HFFc6 (cell line): ENCODE results near the gene DCAF16. TPM values are rescaled to one million over a fixed set of nuclear protein-coding genes. Genes with fewer than 3 reads are reported as not detected.

Source experiments
- DNase-seq: peaks from one replicate; pipeline ENCODE4 v3.0.0-alpha.2; 2018
- H3K27ac Mint-ChIP-seq: 2 replicates; pipeline ENCODE4 v1.8.0; 2020; ENCODE audit warnings: mild to moderate bottlenecking, mixed read lengths
- H3K27me3 Mint-ChIP-seq: 2 replicates; pipeline ENCODE4 v1.8.0; 2021; ENCODE audit warnings: mild to moderate bottlenecking, moderate library complexity, mixed read lengths; ENCODE audit not compliant: insufficient read depth
- H3K36me3 Mint-ChIP-seq: 2 replicates; pipeline ENCODE4 v1.8.0; 2021; ENCODE audit warnings: low read depth, mixed read lengths
- H3K4me1 Mint-ChIP-seq: 2 replicates; pipeline ENCODE4 v1.8.0; 2020; ENCODE audit warnings: low read depth, mixed read lengths
- H3K4me3 Mint-ChIP-seq: 2 replicates; pipeline ENCODE4 v1.8.0; 2020; ENCODE audit warnings: mild to moderate bottlenecking, moderate library complexity, mixed read lengths
- H3K9me3 Mint-ChIP-seq: 2 replicates; pipeline ENCODE4 v1.8.0; 2020; ENCODE audit warnings: mild to moderate bottlenecking, mixed read lengths
- CTCF ChIP-seq: fragments of 200-600 bp; sonication (generic); IDR thresholded peaks from 2 replicates; pipeline ENCODE4 v1.5.0; 2021; ENCODE audit warnings: antibody characterized with exemption, mild to moderate bottlenecking
- total RNA-seq, 6 experiments: library from RNA; stranded (reverse); fragmentation: NEBNext Ultra II Directional; extraction: Animal tissue kit (Norgen Biotek cat#: 25700); gene quantifications; 2 replicates in 1 of 6; 3 replicates in 5 of 6; pipeline ENCODE4 v1.2.3, GENCODE V29; 2021

DCAF16 gene
- total RNA-seq, 6 experiments from 2014 or later, result 18.0 to 24.0 (median 20.1) TPM

DNA sequence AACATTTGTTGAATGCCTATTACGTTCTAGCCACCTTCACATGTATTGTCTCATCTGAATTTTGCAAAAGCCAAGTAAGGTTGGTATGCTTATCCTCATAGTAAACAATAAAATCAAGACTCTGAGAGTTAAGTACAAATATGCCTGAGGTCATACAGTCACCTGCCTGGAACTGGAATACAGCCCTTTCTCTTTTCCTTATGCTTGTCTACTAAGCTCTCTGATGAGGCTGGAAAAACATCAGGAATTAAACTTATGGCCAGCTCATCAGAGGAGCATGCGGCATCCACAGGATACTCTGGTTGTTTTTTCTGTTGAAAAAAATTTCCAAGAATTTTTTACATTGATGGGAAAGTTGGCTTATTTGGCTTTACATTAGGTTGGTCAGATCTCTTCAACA, 35.7 kb upstream of the DCAF16 start:
- H3K27me3 Mint-ChIP-seq, result no peaks in the 10 kb centered on the region
- no peak overlapping the region for H3K4me3 Mint-ChIP-seq
- no peaks in the 10 kb centered on the region for H3K9me3 Mint-ChIP-seq
- peaks cover 52% of the 10 kb centered on the region for H3K36me3 Mint-ChIP-seq
- peaks cover 18% of the 10 kb centered on the region for H3K4me1 Mint-ChIP-seq
- TF ChIP-seq CTCF, result no peak
- peak overlapping the region; percentile 3; the same call in 1 of the 2 replicates for H3K27ac Mint-ChIP-seq
- peak; percentile 47 for DNase-seq

DNA sequence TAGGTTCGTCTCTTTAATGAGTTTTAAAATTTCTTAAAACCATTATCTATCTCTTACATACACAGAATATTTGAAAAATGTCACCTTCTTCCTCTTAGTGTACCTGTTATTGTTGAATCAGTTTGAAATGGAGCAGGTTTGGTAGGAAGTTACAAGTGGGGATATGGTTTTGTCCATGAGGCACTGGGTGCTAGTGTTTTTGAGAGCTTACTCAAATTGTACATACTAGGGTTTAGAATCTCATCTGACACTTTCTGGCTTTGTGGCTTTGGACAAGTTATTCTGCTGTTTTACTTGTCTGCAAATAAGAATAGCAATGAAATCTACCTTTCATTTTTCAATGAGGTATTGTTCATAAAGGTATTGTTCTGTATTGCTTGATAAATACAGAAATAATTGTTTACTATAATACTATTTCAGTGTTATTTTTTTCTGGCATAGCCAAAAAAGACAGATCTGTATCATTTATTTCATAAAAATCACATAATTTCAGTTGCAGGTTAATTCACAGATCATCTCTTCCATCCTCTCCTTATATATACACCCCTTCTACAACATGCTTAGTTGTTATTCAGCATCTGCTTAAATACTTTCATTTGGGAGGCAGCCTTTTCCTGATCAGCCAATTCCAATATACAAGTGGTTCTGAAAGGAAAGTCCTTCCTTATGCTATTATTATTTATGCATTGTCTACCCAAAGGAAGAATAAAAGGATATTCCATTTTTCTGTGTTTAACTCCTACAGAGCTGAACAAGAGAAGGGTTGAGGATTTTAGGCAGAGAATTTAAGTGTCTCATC, 13.5 kb upstream of the DCAF16 start:
- Mint-ChIP-seq H3K27me3 (no peaks in the 10 kb centered on the region), H3K36me3 (peaks cover 17% of the 10 kb centered on the region), H3K4me1 (peaks cover 17% of the 10 kb centered on the region; the same call in 1 of the 2 replicates), H3K27ac (no peak overlapping the region), H3K4me3 (no peak overlapping the region), H3K9me3 (no peaks in the 10 kb centered on the region)
- DNase-seq, result no peak
- TF ChIP-seq CTCF, result no peak

- Mint-ChIP-seq H3K27me3 (no peaks in the 10 kb centered on the region), H3K27ac (peak overlapping the region; percentile 30; the same call in 1 of the 2 replicates), H3K4me1 (peaks cover 44% of the 10 kb centered on the region), H3K9me3 (no peaks in the 10 kb centered on the region), H3K36me3 (no peaks in the 10 kb centered on the region; the same call in 1 of the 2 replicates), H3K4me3 (peak overlapping the region; percentile 20; the same call in 1 of the 2 replicates)
- peak; percentile 77 for TF ChIP-seq CTCF
- DNase-seq, result peak; percentile 70
Observed at GRCh38 chr4:17817027-17817426, 6.5 kb upstream of the DCAF16 start.

DNA sequence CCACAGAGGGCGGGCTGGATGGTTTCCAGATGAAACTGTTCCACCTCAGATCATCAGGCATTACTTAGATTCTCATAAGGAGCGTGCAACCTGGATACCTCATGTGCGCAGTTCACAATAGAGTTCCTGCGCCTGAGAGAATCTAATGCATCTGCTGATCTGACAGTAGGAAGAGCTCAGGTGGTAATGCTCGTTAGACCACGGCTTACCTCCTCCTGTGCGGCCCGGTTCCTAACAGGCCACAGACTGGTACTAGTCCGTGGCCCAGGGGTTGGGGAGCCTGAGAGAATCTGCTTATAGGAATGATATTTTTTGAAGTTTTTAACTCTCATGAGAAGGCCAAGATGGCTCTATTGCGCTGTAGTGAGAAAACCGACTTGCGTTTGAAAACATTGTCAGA, 5.6 kb upstream of the DCAF16 start:
- Mint-ChIP-seq H3K27me3 (no peaks in the 10 kb centered on the region), H3K9me3 (no peaks in the 10 kb centered on the region), H3K4me1 (peaks cover 51% of the 10 kb centered on the region), H3K4me3 (no peak overlapping the region), H3K36me3 (peaks cover 5% of the 10 kb centered on the region; the same call in 1 of the 2 replicates), H3K27ac (no peak overlapping the region; the same call in 1 of the 2 replicates)
- no peak for TF ChIP-seq CTCF
- no peak for DNase-seq

DNA sequence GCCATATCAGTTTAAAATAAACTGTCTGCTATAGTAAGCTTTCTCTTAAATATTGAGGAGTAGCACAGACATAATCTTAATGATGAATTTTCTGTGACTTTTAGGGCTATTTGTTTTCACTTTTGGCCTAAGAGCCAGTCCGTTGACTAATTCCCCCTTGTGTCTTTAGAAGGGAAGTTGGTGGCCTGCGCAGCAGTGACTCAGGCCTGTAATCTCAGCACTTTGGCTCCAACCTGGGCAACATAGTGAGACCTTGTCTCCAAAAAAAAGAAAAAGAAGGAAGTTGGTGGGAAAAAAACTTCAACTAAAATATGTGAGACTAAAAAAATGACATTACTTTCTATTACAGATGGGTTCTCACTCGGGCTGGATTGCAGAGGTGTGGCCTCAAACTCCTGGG, 3.6 kb upstream of the DCAF16 start:
- peak; percentile 58 for DNase-seq
- TF ChIP-seq CTCF, result no peak
- Mint-ChIP-seq H3K36me3 (peaks cover 16% of the 10 kb centered on the region; the same call in 1 of the 2 replicates), H3K4me3 (peak overlapping the region; percentile 100), H3K27ac (peak overlapping the region; percentile 90), H3K4me1 (peaks cover 53% of the 10 kb centered on the region), H3K9me3 (no peaks in the 10 kb centered on the region), H3K27me3 (no peaks in the 10 kb centered on the region; the same call in 1 of the 2 replicates)
